NCI-H446 treated with DMSO at 0.1 percent for 48 hours (cell line): ENCODE measurements around the gene SGPL1.
"Not testable (repeated sequence)": the region's sequence is repeated elsewhere in the genome, so short reads cannot be mapped to it uniquely, and the experiment has no call there.

Source experiments
- DNase-seq: peaks from one replicate; lab custom pipeline; 2025; lab: John Stamatoyannopoulos, UW

SGPL1 gene, protein sequence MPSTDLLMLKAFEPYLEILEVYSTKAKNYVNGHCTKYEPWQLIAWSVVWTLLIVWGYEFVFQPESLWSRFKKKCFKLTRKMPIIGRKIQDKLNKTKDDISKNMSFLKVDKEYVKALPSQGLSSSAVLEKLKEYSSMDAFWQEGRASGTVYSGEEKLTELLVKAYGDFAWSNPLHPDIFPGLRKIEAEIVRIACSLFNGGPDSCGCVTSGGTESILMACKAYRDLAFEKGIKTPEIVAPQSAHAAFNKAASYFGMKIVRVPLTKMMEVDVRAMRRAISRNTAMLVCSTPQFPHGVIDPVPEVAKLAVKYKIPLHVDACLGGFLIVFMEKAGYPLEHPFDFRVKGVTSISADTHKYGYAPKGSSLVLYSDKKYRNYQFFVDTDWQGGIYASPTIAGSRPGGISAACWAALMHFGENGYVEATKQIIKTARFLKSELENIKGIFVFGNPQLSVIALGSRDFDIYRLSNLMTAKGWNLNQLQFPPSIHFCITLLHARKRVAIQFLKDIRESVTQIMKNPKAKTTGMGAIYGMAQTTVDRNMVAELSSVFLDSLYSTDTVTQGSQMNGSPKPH

DNA sequence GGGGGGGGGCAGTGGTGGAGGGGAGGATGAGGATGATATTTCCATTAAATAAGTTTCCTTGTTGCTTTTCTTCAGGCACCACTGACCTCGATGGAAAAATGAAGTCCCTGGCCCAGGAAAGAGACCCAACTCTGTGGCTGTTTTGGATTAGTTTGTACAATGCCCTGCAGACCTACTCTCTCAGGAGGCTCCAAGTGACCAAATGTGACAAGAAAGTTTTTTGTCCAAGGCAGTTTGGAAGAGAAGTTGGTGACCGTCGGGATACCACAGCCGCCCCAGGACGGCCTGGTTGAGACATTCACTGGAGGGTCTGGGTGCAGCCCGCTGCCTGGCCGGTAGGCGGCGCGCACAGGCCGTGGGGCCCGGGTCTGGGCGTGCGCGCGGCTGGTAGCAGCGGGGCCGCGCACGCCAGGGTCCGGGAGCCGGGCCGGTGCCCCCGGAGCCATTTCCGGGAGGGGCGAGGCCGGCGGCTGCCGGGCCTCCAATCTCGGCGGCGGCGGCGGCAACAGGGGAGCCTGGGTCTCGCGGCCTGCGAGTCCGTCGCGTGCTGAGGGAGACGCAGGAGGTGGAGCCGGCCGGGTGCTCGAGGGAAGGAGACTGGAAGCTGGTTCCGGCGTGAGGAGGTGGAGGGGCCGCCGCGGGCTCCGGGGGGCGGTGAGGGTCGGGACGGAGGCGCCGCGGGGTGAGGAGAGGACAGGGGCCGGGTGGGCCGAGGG lies at the start of gene SGPL1:
SGPL1 (plus strand) TSS at position 445 of the 716 bp plus-strand sequence. CDS start 906 bp downstream, outside the sequence.
- DNase-seq: no peak

DNA sequence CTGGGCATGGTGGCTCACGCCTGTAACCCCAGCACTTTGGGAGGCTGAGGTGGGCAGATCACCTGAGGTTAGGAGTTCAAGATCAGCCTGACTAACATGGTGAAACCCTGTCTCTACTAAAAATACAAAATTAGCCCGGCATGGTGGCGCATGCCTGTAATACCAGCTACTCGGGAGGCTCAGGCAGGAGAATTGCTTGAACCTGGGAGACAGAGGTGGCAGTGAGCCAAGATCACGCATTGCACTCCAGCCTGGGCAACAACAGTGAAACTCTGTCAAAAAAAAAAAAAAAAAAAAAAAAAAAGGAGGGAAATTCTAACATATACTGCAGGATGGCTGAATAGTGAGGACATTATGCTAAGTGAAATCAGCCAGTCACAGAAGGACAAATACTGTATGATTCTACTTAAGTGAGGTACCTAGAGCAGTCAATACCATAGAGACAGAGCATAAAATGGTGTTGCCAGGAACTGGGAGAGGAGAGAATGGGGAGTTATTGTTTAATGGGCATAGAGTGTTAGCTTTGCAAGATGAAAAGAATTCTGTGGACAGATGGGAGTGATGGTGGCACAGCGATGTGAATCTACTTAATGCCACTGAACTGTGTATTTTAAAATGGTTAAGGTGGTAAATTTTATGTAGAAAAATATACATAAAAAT lies 47.6 kb upstream of the SGPL1 start:
- DNase-seq: not testable (repeated sequence)

DNA sequence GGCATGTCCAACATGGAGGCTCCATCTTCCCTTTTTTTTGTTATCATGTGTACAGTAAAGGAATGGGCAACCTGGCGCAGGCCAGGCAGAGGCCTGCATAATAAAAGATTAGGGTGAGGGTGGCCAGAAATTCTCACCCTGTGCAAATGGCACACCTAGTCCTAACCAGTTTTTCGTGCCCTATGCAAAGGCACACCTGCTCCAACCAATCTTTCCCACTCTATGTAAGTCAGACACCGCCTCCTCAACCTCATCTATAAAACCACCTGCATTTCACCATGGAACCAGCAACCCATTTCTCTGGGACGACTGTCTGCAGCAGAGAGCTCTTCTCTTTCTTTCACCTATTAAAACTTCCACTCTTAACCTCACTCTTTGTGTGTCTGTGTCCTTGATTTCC lies 46.6 kb upstream of the SGPL1 start:
- no peak for DNase-seq

DNA sequence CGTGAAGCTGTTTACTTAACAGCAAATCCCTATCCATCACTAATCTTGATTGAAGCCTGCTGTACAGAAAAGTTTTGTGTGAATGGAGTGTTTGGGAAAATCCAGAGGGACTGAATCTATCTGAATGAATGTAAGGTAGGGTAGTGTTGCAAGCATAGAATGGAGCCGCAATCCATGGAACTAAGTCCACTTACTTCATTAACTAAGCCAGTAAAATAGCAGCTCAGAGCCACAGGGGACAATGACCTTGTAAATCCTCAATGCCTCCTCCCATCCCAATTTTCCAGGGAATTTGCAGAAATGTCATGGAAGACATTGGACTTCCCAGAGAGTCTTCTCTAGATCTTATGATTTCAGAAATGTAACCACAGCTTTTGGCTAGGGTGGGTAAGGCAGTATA lies 45.7 kb upstream of the SGPL1 start:
- no peak for DNase-seq

DNA sequence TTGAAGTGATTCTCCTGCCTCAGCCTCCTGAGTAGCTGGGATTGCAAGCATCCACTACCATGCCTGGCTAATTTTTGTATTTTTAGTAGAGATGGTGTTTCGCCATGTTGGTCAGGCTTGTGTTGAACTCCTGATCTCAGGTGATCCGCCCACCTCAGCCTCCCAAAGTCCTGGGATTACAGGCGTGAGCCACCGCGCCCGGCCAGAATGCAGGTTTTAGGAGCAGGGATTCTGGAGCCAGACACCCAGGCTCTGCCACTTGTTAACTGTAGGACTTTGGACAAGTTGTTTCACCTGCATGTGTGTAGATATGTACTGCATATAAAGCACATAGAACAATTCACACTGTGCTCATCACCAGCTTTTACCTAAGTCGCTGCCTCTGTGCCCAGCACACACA lies 45.2 kb upstream of the SGPL1 start:
- not testable (repeated sequence) for DNase-seq

DNA sequence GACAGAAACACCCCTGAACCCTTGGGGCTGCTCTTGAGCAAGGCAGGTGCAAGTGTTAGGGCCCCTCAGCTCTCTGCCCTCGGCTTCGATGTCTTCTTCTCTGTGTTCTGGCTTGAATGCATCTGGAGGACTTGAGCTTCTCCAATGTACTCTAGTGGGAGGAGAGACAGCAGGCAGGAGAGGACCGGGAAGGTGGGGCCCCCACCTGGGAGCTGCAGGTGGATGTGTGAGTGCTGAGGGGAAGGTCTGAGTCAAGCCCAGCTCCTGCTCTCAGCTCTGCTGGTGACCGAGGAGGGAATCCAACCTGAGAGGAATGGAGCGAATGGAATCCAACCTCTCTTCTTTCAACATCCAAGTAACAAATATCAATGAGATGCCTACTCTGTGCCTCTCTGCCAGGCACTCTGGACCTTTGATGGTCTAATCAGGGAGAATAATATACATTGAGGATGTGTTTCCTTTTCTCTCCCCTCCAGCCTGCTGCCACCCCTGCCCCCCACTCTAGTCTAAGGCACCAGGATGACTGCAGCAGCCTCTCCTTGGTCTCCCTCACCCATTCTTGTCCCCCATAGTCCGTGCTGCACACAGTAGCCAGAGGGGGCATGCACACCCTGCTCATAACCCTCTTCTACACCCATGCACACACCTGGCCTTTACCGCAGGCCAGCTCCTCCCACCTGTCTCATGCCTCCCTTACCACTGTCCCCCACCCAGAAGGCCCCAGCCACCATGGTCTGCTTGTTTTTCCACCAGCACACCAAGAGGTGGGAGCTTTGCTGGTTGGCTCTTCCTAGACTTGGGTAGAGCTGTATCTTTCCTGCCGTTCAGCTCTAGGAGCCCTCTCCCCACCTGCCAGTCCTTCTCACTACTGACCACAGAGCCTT lies 44.2 kb upstream of the SGPL1 start:
- no peak for DNase-seq

DNA sequence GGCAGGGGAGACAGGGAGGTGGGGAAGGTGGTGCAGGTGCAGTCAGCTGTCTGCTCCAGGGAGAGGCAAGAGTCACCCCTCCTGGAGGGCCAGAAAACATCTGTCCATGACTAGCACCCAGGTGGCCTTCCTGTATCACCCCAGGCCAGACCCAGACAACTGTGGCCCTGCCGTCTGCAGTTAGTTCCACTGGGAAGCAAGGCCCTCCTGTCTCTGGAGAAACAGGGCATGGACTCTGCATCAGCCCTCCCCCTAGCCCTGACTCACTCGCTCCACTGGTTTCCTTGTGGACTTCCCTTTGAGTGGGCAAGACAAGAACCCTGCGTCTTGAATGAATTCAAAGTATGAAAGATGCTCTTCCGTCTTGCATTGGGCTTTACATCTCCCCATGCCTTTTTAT lies 43.1 kb upstream of the SGPL1 start:
- no peak for DNase-seq

DNA sequence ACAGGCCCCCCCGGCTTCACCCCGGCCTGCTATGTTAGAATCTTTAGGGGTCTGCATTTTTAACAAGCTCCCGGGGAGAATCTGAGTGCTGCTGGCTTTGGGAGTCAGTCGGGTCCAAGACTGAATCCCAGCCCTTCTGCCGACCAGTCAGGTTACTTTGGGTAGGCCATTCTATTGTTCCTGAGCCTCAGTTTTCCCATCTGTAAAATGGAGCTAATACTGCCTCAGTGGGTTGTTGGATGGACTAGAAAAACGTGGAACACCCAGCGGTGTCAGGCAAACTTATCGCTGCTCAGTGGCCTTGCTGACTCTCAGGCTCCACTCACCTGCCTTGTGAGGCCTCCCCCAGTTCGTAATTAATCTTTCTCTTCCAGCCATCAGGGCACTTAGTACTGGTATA lies 42.3 kb upstream of the SGPL1 start:
- no peak for DNase-seq

DNA sequence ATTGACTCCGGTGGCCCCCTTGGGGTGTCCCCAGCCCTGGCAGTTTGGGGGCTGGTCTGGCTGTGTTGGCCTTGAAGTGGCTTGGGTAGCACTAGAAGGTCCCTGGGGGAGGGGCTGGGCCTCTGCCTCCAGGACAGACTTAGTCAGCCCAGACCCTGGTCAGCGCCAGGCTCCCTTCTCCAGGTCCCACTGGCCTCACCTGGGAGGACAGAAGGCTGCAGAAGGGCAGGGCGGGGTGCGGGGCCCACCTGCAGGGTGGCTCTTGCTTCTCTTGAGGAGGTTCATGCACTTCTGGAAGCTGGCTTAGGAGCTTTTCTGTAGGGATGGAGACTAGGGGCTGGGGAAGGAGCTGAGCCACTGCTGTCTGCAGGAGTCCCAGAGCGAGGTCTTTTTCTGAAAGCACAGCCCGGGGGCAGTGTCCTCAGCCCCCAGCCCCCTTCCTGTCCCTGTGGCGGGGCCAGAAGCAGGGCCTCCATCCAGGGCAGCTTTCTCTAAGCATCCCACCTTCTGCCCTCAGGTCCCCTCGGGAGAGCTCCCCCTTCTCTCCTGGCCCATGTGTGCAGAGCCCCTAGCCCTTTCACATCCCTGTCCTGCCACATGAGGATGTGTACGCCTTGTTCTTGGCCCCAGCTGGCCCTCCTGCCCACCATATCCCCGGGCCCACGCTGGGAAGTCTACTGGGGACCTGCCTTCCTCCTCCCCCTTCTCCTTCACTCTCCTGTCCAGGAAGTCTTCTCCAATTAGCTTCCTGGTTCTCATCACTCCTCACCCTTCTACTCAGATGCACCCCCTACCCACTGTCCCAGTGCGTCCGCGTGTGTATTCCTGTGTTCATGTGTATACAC lies 41.6 kb upstream of the SGPL1 start:
- no peak for DNase-seq

DNA sequence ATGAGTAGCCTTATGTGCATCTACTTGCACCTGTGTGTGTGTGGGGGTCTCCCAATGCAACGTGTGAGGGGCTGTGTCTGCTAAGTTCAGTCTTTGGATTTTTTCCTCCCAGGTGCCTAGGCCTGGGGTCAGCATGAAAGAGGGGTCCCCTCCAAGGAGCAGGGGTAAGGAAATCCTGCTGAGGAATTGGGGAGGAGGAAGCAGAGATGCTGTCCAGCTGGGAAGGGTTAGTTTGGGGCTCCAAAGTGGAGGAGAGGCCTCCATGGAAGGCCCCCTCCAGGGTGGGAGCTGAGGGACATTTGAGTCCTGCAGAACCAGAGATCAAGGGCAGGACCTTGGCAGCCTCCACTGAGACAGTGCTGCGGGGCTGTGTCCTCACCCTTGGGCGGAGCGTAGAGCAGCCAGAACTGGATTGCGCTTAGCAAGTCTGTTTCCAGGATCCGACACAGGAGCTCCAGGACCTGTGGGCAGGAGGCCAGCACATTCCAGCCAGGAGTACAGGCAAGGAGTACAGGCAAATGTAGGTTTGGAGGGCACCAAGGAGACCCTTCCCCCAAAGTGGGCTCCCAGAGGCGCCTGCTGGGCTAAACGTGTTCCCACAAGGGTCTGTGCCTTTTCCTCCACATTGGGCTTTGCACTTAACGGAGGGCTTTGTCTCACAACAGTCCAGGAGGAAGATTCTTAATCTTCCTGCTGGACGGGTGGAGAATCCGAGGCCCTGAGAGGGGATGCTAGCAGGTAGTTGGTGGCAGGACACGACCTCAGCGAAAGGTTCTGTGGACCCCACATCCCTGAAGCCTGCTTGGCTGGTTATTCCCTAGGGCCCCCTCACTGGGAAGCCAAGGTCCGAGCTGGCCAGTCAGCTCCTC lies 40.7 kb upstream of the SGPL1 start:
- DNase-seq: no peak

DNA sequence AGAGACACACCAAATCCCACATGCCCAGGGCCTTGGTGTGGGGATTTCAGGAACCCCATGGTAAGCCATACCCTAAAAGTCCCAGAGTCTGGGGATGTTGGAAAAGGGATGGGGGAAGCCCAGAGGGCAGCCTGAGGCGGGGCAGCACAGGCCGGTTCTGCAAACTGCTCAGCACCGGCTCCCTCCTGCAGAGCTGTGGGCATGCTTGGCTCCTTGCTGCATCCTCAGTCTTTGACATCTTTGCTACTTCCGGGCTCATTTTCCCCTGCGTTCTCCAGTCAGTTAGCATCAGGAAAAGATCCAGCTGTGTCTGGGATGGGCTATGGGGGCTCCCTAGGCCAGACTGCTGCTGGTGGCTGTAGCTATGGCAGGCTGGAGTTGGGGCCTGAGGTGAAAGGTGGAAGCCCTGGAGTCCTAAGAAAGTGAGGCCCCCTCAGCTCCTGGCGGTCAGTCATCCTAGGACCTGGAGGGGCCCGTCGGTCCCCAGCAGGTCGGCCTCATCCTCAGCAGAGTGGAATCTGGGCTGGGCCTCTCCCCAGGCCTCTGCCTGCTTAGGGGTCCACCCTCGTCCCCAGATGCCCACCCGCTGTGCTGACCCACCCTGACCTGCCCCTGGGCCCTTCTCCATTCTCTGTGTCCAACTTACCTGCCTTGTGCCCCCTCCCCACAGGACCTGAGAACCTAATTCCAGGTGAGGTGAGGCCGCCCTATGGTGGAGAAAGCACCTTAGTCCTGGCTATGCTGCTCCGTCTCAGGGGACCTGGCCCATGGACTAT lies 39.9 kb upstream of the SGPL1 start:
- DNase-seq: no peak

DNA sequence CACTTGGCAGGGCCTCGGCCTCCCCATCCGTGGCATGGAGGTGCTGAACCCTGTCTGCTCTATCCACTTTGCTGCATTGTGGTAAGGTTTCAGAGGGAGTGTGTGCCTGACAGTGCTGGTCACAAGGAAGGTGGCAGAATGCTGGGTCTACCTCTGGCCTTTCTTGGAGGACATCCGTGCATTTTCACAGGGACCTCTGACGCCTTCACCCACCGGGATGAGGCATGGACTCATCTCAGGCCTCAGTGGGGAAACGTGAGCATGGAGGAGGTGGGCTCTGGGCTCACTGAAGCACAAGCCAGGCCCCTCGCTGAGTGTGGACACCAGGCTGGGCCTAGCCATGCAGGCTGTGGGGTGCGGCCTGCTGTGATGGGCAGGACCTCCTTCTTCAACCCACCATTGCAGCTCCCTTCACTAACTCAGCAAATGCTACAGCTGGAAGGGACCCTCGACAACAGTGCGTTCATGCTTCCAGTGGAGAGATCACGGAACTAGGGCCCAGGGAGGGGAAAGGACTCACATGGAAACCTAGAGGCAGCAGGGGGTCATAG lies 39.2 kb upstream of the SGPL1 start:
- DNase-seq: no peak

DNA sequence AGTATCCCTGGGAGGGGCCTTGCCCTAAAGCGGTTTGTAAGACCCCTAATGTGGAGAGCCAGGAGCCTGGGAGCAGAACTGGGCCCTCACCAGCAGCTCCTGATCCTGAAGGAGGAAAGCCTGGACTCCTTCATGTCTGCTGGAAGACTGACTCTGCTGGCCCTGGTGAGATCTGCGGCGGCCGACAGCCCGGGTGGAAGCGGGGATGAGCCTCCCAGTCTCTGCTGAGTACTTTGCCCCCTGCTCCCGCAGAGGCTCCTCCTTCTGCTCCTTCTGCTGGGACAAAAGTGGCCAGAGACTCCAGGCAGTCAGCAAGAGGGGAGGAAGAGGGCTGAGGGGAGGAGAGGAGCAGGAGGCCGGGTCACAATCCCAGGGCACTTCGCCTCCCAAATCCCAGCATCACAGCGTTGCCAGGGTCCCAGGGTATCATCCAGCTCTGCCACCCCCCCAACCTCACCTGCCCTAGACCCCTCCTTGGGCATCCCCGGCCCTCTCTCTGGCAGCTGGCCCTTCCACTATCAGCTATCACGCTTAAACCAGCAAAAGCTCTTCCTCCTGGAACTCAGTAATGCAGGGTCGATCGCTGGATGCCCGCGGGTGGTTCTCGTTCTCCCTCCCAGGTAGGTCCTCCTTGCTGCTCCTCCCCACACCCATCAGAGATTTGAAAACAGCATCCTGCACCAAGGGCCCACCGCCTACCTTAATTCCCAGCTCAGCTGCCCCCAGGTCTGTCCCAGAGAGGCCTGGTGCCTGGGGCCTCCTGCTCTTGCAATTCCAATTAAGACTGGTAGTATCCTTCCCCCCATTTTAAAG lies 38.5 kb upstream of the SGPL1 start:
- no peak for DNase-seq

DNA sequence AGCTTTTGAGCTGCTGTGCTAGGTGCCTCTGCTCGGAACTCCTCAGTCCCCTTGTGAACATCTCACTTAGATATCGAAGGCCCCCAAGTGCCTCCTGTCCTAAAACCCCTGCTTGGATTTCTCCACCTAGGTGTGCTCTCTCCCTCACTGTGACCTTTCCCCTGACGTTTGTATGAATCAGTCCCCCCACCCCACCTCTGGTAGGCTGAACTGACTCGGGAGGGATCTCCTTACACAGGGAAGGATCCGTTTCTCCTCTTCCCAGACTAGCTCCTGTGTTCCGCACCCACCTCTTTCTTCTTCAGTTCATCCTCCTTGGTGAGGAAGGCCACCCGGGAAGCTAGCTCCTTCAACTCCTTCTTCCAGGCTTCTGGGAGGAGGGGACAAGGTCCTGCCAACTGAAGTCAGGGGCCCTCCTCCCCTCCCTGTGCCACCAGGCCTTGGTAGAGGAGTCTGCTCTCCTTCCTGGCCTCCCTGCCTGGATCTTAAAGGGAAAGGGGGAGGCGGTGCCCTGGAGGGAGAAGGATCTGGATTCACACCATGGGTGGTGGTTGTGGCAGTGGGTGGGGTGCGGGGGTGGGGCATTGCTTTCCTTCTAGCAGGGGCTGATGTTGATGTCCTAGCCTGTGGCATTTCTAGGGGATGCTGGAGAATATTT lies 37.4 kb upstream of the SGPL1 start:
- DNase-seq: no peak

DNA sequence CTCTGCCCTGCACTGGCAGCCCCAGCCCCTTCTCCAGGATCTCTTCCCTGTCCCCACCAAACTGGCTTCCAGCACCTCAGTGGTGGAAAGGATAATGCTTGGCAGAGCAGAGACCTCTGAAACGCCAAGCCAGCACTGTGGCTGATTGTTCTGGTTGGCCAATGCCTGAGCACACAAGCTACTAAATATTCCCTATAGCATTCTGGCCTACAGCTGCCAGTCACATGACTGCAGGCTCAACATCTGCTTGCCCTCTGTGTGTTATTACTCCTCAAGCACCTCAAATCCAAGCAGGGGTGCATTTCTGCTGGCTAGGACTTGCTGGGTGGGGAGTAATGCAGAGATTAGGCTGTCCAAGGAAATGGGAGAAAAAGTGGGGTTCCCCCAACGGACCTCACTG lies 36.7 kb upstream of the SGPL1 start:
- DNase-seq: no peak

DNA sequence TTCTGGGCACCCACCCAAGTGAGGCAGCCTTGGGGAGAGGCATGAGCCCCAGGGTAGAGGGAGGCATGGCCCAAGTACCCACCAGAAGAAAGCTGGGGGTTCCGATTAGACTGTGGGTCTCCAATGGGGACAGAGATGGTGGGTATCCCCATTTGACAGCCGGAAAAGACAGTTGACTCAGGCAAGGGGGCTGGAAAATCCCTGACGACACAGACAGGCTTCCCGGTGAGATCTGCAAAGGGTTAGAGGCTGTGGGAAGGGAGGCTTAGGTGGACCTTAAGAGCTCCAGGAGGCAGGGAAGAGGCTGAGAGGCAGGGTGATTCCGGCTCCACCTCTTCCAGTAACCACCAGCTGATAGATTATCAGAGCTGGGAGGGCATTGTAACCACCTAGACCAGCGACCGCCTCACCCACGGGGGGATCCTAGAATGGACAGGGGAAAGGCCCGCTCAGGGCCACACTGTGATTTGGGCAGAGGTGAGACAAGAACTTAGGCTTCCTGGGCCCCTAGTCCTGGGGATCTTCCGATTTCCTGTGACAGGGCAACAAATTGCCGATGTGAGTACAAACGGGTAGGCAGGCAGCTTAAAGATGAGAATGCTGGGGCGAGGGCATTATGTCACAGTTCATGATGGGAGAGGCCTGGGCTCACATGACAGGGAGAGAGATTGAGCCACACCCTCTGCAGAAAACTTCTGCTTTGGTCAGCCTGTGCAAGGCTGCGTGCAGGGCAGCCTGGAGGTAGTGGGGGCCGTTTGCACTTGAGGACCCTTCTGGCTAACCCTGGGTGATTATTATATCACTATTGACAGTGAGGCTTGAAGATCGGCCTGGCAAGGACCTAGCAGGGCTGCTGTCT lies 36.0 kb upstream of the SGPL1 start:
- DNase-seq: no peak
